ENCODE data around the gene DMRTC2. TPM values are rescaled to one million over a fixed set of nuclear protein-coding genes. Genes with fewer than 3 reads are reported as not detected.

Gene DMRTC2
- total RNA-seq, 4 donors from 2014 or later, result 0.13 TPM; not detected in 3

- WGBS, 2 donors, result 86 to 87% methylated on average over 6 of the region's 6 CpGs
- Histone ChIP-seq H3K4me1 (no peaks in the 10 kb centered on the region), H3K4me3 (replicated peaks in 1 of 3) (no peak overlapping the region), H3K36me3 (peaks cover 39 to 43% of the 10 kb centered on the region in 2 donors), H3K9me3 (no peaks in the 10 kb centered on the region), H3K27ac (no peak overlapping the region), H3K27me3 (no peaks in the 10 kb centered on the region)
- no peak for DNase-seq
- intact Hi-C loops (cut with DNase I), result no loop called here
- TF ChIP-seq CTCF (IDR thresholded peaks at IDR 0.05) (no peak), POLR2A (IDR thresholded peaks at IDR 0.05) (no peak)
These were observed 49.1 kb downstream of the DMRTC2 start for GRCh38 chr19:41893899-41894298.

DNA sequence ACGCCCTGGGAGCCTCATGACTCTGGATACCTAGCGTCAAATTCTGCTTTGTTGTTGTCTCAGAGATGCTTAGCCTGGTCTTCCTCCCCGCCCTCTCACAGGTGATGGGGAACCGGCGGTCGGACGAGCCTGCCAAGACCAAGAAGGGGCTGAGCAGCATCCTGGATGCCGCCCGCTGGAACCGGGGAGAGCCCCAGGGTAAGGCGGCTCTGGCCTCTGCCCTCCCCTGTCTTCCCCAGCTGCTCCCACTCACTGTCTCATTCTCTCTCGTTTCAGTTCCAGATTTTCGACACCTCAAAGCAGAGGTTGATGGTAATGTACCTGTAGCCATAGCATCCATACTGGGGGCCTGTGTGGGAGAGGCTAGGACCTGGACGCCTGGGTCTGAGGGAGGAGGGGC is 49.5 kb downstream of the DMRTC2 start:
- Histone ChIP-seq H3K27me3 (no peaks in the 10 kb centered on the region), H3K36me3 (peaks cover 42 to 46% of the 10 kb centered on the region in 2 donors), H3K9me3 (no peaks in the 10 kb centered on the region), H3K4me3 (replicated peaks in 1 of 3) (no peak overlapping the region), H3K4me1 (no peaks in the 10 kb centered on the region), H3K27ac (no peak overlapping the region)
- TF ChIP-seq POLR2A (IDR thresholded peaks at IDR 0.05) (no peak), CTCF (IDR thresholded peaks at IDR 0.05) (no peak)
- intact Hi-C loops (cut with DNase I), result no loop called here
- 85 to 97% methylated on average over 6 to 14 of the region's 14 CpGs for WGBS, 2 donors
- DNase-seq, result no peak

GRCh38 chr19:41895745-41896580 is 51.1 kb downstream of the DMRTC2 start:
- TF ChIP-seq POLR2A (IDR thresholded peaks at IDR 0.05), result no peak
- TF ChIP-seq CTCF (IDR thresholded peaks at IDR 0.05), result no peak
- Histone ChIP-seq H3K36me3 (peaks cover 46 to 54% of the 10 kb centered on the region in 2 donors), H3K4me1 (no peaks in the 10 kb centered on the region), H3K27ac (no peak overlapping the region), H3K9me3 (no peaks in the 10 kb centered on the region), H3K4me3 (replicated peaks in 1 of 3) (no peak overlapping the region), H3K27me3 (no peaks in the 10 kb centered on the region)
- intact Hi-C loops (cut with DNase I), result no loop called here
- DNase-seq, result no peak
- WGBS, 2 donors, result 81 to 89% methylated on average over 16 to 17 of the region's 19 CpGs

DNA sequence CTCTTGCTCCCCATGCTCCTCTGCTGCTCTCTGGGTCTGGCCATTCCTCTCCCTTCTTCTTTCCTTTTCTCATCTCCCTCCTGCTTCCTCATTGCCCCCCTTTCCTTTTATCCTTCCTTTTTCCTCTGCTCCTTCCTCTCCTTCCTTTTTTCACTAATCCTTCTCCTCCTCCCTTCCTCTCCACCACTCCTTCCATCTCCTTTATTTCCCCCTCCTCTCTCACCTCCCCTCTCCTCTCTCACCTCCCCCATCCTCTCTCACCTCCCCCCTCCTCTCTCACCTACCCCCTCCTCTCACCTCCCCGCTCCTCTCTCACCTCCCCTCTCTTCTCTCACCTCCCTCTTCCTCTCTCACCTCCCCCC is 51.7 kb downstream of the DMRTC2 start:
- Histone ChIP-seq H3K4me1 (no peaks in the 10 kb centered on the region), H3K27me3 (no peaks in the 10 kb centered on the region), H3K9me3 (no peaks in the 10 kb centered on the region), H3K27ac (no peak overlapping the region), H3K36me3 (peaks cover 49 to 60% of the 10 kb centered on the region in 2 donors), H3K4me3 (replicated peaks in 1 of 3) (no peak overlapping the region)
- DNase-seq, result no peak
- intact Hi-C loops (cut with DNase I), result no loop called here
- TF ChIP-seq CTCF (IDR thresholded peaks at IDR 0.05) (no peak), POLR2A (IDR thresholded peaks at IDR 0.05) (no peak)
- WGBS, 2 donors, result 86 to 90% methylated on average over 1 of the region's 1 CpG

DNA sequence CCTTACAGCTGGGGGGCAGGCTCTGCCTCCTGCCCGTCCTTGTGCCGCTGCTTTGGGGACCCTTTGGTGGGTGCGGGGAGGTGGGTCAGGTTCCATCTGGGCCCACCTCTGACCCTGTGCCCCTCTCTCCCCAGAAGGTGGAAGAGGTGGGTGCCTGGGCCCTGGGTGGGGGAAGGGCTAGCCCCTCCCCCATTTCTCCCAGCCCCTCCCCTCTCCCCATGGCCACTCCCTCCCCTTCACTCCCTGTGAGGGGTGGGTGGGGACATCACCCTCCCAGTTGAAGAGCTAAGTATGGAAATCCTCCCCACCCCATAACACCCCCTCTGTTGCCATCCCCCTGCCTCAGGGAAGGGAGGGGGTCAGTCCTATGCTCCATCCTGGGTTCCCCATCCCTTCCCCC is 52.3 kb downstream of the DMRTC2 start:
- peaks cover 50 to 65% of the 10 kb centered on the region in 2 donors for H3K36me3 ChIP-seq
- H3K27ac ChIP-seq, result no peak overlapping the region
- no peaks in the 10 kb centered on the region for H3K9me3 ChIP-seq
- TF ChIP-seq CTCF (IDR thresholded peaks at IDR 0.05) (no peak), POLR2A (IDR thresholded peaks at IDR 0.05) (no peak)
- 89 to 97% methylated on average over 3 of the region's 3 CpGs for WGBS, 2 donors
- no peak overlapping the region for H3K4me3 ChIP-seq (replicated peaks in 1 of 3)
- intact Hi-C loops (cut with DNase I), result no loop called here
- H3K27me3 ChIP-seq, result no peaks in the 10 kb centered on the region
- no peak for DNase-seq
- no peaks in the 10 kb centered on the region for H3K4me1 ChIP-seq

Data from thyroid gland (tissue), 4 donors.